ENCODE measurements around the gene LHFPL2.

The LHFPL2 gene

DNA sequence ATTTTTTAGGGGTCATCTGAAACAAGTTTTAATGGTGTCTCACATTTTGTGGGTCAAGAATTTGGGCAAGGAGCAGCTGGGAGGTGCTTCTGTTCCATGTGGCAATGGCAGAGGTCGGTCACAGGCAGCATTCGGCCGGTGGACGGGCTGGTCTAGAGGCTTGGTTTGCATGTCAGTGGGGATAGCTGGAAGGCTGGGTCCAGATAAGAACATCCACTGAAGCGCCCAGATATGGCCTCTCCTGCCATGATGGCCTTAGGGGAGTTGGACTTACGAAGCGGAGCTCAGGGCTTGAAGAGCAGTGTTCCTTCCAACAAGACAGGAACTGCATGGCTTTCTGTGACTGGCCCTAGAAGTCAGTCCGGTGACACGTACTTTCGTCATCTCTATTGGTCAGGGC is 30.3 kb downstream of the LHFPL2 start:
- CTCF ChIA-PET, result interaction anchor here (1.1 kb wide), 1 partner anchor 11 kb away, joined by 4 read pairs; no protein-coding TSS in a partner anchor
- no peak for TF ChIP-seq CTCF (IDR thresholded peaks at IDR 0.05; ENCODE audit: control extremely low read depth, extremely low read depth, low read depth, missing control alignments)
- POLR2A ChIA-PET, result no interaction called here
- DNase-seq (ENCODE audit: extremely low spot score), result no peak

DNA sequence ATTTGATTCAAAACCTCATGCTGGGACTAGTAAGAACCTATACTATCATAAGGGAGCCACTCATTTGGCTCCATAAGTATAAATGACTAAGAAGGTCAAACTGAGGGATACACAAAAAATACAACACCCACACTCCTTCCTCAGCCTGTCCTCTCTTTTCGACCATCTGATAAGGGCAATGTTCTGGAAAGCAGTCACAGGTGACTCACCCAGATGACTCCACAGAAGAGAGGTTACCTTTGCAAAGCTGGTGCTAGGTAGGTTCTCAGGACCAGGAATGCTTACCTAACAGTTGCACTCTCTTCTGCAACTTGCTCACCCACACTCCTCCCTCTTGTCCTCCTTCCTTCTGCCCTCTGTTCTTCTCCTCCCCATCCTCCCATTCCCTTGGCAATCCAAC is 32.9 kb downstream of the LHFPL2 start:
- ChIA-PET CTCF (interaction anchor here (1.3 kb wide), 1 partner anchor 14 kb away, joined by 3 read pairs; no protein-coding TSS in a partner anchor), POLR2A (no interaction called here)
- TF ChIP-seq CTCF (IDR thresholded peaks at IDR 0.05; ENCODE audit: control extremely low read depth, extremely low read depth, low read depth, missing control alignments), result no peak
- DNase-seq (ENCODE audit: extremely low spot score), result no peak

- ChIA-PET CTCF (interaction anchor here (0.9 to 1.3 kb wide), 5 partner anchors 10 to 284 kb away, joined by 3 to 4 read pairs (median 4); no protein-coding TSS in a partner anchor), POLR2A (no interaction called here)
- no peak for TF ChIP-seq CTCF (IDR thresholded peaks at IDR 0.05; ENCODE audit: control extremely low read depth, extremely low read depth, low read depth, missing control alignments)
- DNase-seq (ENCODE audit: extremely low spot score), result no peak
These were observed 33.8 kb downstream of the LHFPL2 start for GRCh38 chr5:78614816-78615215.

- ChIA-PET CTCF (interaction anchor here (0.9 to 2.0 kb wide), 7 partner anchors 9 to 286 kb away, joined by 3 to 6 read pairs (median 4); no protein-coding TSS in a partner anchor), POLR2A (no interaction called here)
- DNase-seq (ENCODE audit: extremely low spot score), result no peak
- TF ChIP-seq CTCF (IDR thresholded peaks at IDR 0.05; ENCODE audit: control extremely low read depth, extremely low read depth, low read depth, missing control alignments), result no peak
These were observed 34.8 kb downstream of the LHFPL2 start for GRCh38 chr5:78613756-78614155.

- ChIA-PET POLR2A (no interaction called here), CTCF (interaction anchor here (1.2 to 2.0 kb wide), 6 partner anchors 9 to 25 kb away, joined by 3 to 7 read pairs (median 5); no protein-coding TSS in a partner anchor)
- DNase-seq (ENCODE audit: extremely low spot score), result no peak
- TF ChIP-seq CTCF (IDR thresholded peaks at IDR 0.05; ENCODE audit: control extremely low read depth, extremely low read depth, low read depth, missing control alignments), result no peak
These were observed 35.4 kb downstream of the LHFPL2 start for GRCh38 chr5:78613151-78613533.

- CTCF ChIA-PET, result interaction anchor here (1.2 to 2.0 kb wide), 6 partner anchors 9 to 25 kb away, joined by 3 to 7 read pairs (median 5); no protein-coding TSS in a partner anchor
- TF ChIP-seq CTCF (IDR thresholded peaks at IDR 0.05; ENCODE audit: control extremely low read depth, extremely low read depth, low read depth, missing control alignments), result no peak
- POLR2A ChIA-PET, result no interaction called here
- no peak for DNase-seq (ENCODE audit: extremely low spot score)
These were observed 36.1 kb downstream of the LHFPL2 start for GRCh38 chr5:78612227-78613150.
